ENCODE results near the gene JPT1. TPM values are rescaled to one million over a fixed set of nuclear protein-coding genes. Genes with fewer than 3 reads are reported as not detected.

The JPT1 gene
- polyA plus RNA-seq, 1 of the 3 experiments (the other 2 are of a cell fraction) = 490 TPM

GRCh38 chr17:75115555-75115954, 38.8 kb downstream of the JPT1 start:
- peaks cover 18% of the 10 kb centered on the region; the same call in 1 of the 2 replicates for H3K79me2 ChIP-seq (ENCODE audit: insufficient read depth)
- H3F3A ChIP-seq (replicated peaks; ENCODE audit: insufficient read depth) = peaks cover 15% of the 10 kb centered on the region
- CTCF ChIA-PET = interaction anchor here (0.6 to 11.4 kb wide), 14 partner anchors 11 to 297 kb away, joined by 3 to 422 read pairs (median 8); partner anchors contain the start of genes NT5C and NUP85
- H3K4me3 ChIP-seq (ENCODE audit: low read depth in 2 of 2, low read length in 1 of 2) = no peak overlapping the region
- no peaks in the 10 kb centered on the region for H3K9me3 ChIP-seq
- DNase-seq = no peak
- H3K36me3 ChIP-seq (replicated peaks in 1 of 2; ENCODE audit: control insufficient read depth in 1 of 2, insufficient read depth in 2 of 2, low read length in 1 of 2) = peaks cover 0 to 9% of the 10 kb centered on the region in 2 experiments
- no peak overlapping the region for H3K4me2 ChIP-seq
- H4K20me1 ChIP-seq (ENCODE audit: insufficient read depth) = no peaks in the 10 kb centered on the region
- POLR2A ChIA-PET = interaction anchor here (0.5 to 2.3 kb wide), 2 partner anchors 15 to 167 kb away, joined by 3 to 22 read pairs; partner anchors contain the start of gene NT5C
- no peak overlapping the region for H2AFZ ChIP-seq (ENCODE audit: low read depth)
- H3K27ac ChIP-seq (ENCODE audit: low read depth in 2 of 2, low read length in 1 of 2) = no peak overlapping the region
- peaks cover 0 to 11% of the 10 kb centered on the region in 2 experiments; a peak in 1 of 4 replicates for H3K4me1 ChIP-seq (ENCODE audit: control insufficient read depth in 1 of 2, insufficient read depth in 2 of 2, low read depth in 1 of 2, low read length in 1 of 2)
- H3K9me2 ChIP-seq = no peaks in the 10 kb centered on the region
- TF ChIP-seq JUND (IDR thresholded peaks at IDR 0.05) (no peak), FOXM1 (IDR thresholded peaks at IDR 0.05; ENCODE audit: low read depth) (no peak), NFIC (IDR thresholded peaks at IDR 0.05; ENCODE audit: borderline replicate concordance) (no peak), RAD21 (IDR thresholded peaks at IDR 0.05; ENCODE audit: low read length) (no peak), ELF1 (IDR thresholded peaks at IDR 0.05) (no peak), SIN3A (IDR thresholded peaks at IDR 0.05; ENCODE audit: borderline replicate concordance, low read depth, low read length) (no peak), FOXJ3 (CRISPR knock-in tag; IDR thresholded peaks at IDR 0.05) (no peak), GATA2 (CRISPR knock-in tag; IDR thresholded peaks at IDR 0.05) (no peak), GABPA (IDR thresholded peaks at IDR 0.05; ENCODE audit: low read depth) (no peak), POLR2AphosphoS5 (IDR thresholded peaks at IDR 0.05; ENCODE audit: low read depth, low read length) (no peak), TAF1 (IDR thresholded peaks at IDR 0.05; ENCODE audit: borderline replicate concordance, low read depth, low read length) (no peak), RCOR1 (IDR thresholded peaks at IDR 0.05; ENCODE audit: low read length) (no peak), MXI1 (IDR thresholded peaks at IDR 0.05; ENCODE audit: low read depth, low read length) (no peak)
- TF ChIP-seq, protein P1, sequence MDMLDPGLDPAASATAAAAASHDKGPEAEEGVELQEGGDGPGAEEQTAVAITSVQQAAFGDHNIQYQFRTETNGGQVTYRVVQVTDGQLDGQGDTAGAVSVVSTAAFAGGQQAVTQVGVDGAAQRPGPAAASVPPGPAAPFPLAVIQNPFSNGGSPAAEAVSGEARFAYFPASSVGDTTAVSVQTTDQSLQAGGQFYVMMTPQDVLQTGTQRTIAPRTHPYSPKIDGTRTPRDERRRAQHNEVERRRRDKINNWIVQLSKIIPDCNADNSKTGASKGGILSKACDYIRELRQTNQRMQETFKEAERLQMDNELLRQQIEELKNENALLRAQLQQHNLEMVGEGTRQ (IDR thresholded peaks at IDR 0.05; ENCODE audit: borderline replicate concordance, low read depth, low read length) = no peak
- TF ChIP-seq, protein P2, sequence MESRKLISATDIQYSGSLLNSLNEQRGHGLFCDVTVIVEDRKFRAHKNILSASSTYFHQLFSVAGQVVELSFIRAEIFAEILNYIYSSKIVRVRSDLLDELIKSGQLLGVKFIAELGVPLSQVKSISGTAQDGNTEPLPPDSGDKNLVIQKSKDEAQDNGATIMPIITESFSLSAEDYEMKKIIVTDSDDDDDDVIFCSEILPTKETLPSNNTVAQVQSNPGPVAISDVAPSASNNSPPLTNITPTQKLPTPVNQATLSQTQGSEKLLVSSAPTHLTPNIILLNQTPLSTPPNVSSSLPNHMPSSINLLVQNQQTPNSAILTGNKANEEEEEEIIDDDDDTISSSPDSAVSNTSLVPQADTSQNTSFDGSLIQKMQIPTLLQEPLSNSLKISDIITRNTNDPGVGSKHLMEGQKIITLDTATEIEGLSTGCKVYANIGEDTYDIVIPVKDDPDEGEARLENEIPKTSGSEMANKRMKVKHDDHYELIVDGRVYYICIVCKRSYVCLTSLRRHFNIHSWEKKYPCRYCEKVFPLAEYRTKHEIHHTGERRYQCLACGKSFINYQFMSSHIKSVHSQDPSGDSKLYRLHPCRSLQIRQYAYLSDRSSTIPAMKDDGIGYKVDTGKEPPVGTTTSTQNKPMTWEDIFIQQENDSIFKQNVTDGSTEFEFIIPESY (IDR thresholded peaks at IDR 0.05; ENCODE audit: borderline replicate concordance, low read depth) = no peak
- TF ChIP-seq, protein P3, sequence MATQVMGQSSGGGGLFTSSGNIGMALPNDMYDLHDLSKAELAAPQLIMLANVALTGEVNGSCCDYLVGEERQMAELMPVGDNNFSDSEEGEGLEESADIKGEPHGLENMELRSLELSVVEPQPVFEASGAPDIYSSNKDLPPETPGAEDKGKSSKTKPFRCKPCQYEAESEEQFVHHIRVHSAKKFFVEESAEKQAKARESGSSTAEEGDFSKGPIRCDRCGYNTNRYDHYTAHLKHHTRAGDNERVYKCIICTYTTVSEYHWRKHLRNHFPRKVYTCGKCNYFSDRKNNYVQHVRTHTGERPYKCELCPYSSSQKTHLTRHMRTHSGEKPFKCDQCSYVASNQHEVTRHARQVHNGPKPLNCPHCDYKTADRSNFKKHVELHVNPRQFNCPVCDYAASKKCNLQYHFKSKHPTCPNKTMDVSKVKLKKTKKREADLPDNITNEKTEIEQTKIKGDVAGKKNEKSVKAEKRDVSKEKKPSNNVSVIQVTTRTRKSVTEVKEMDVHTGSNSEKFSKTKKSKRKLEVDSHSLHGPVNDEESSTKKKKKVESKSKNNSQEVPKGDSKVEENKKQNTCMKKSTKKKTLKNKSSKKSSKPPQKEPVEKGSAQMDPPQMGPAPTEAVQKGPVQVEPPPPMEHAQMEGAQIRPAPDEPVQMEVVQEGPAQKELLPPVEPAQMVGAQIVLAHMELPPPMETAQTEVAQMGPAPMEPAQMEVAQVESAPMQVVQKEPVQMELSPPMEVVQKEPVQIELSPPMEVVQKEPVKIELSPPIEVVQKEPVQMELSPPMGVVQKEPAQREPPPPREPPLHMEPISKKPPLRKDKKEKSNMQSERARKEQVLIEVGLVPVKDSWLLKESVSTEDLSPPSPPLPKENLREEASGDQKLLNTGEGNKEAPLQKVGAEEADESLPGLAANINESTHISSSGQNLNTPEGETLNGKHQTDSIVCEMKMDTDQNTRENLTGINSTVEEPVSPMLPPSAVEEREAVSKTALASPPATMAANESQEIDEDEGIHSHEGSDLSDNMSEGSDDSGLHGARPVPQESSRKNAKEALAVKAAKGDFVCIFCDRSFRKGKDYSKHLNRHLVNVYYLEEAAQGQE (IDR thresholded peaks at IDR 0.05; ENCODE audit: low read depth, low read length) = no peak
- TF ChIP-seq, protein P4, sequence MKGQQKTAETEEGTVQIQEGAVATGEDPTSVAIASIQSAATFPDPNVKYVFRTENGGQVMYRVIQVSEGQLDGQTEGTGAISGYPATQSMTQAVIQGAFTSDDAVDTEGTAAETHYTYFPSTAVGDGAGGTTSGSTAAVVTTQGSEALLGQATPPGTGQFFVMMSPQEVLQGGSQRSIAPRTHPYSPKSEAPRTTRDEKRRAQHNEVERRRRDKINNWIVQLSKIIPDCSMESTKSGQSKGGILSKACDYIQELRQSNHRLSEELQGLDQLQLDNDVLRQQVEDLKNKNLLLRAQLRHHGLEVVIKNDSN (IDR thresholded peaks at IDR 0.05; ENCODE audit: borderline replicate concordance, low read depth) = no peak
- TF ChIP-seq, protein P5, sequence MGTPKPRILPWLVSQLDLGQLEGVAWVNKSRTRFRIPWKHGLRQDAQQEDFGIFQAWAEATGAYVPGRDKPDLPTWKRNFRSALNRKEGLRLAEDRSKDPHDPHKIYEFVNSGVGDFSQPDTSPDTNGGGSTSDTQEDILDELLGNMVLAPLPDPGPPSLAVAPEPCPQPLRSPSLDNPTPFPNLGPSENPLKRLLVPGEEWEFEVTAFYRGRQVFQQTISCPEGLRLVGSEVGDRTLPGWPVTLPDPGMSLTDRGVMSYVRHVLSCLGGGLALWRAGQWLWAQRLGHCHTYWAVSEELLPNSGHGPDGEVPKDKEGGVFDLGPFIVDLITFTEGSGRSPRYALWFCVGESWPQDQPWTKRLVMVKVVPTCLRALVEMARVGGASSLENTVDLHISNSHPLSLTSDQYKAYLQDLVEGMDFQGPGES (IDR thresholded peaks at IDR 0.05; ENCODE audit: low read depth, low read length) = no peak
- TF ChIP-seq, protein P6, sequence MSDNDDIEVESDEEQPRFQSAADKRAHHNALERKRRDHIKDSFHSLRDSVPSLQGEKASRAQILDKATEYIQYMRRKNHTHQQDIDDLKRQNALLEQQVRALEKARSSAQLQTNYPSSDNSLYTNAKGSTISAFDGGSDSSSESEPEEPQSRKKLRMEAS (IDR thresholded peaks at IDR 0.05; ENCODE audit: low read depth) = no peak
- TF ChIP-seq, protein P7, sequence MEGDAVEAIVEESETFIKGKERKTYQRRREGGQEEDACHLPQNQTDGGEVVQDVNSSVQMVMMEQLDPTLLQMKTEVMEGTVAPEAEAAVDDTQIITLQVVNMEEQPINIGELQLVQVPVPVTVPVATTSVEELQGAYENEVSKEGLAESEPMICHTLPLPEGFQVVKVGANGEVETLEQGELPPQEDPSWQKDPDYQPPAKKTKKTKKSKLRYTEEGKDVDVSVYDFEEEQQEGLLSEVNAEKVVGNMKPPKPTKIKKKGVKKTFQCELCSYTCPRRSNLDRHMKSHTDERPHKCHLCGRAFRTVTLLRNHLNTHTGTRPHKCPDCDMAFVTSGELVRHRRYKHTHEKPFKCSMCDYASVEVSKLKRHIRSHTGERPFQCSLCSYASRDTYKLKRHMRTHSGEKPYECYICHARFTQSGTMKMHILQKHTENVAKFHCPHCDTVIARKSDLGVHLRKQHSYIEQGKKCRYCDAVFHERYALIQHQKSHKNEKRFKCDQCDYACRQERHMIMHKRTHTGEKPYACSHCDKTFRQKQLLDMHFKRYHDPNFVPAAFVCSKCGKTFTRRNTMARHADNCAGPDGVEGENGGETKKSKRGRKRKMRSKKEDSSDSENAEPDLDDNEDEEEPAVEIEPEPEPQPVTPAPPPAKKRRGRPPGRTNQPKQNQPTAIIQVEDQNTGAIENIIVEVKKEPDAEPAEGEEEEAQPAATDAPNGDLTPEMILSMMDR (IDR thresholded peaks at IDR 0.05) = no peak
- no peaks in the 10 kb centered on the region for H3K27me3 ChIP-seq (ENCODE audit: insufficient read depth)
- H3K9ac ChIP-seq = no peak overlapping the region
